ENCODE measurements around the gene KCNG3. TPM values are rescaled to one million over a fixed set of nuclear protein-coding genes. Genes with fewer than 3 reads are reported as not detected.

The KCNG3 gene
- total RNA-seq, 1 donor from 2014 or later = 0.16 TPM

GRCh38 chr2:42486145-42486906, 7.5 kb downstream of the KCNG3 start:
- no peak for DNase-seq

- DNase-seq = no peak
Measured at GRCh38 chr2:42480402-42480801, 13.4 kb downstream of the KCNG3 start.

GRCh38 chr2:42474765-42475454, 18.9 kb downstream of the KCNG3 start:
- no peak for DNase-seq

- no peak for DNase-seq
Measured at GRCh38 chr2:42470706-42471105, 23.1 kb downstream of the KCNG3 start.

GRCh38 chr2:42464631-42465030, 29.2 kb downstream of the KCNG3 start:
- DNase-seq = no peak

GRCh38 chr2:42463570-42463969, 30.2 kb downstream of the KCNG3 start:
- DNase-seq = no peak

GRCh38 chr2:42459296-42459695, 34.5 kb downstream of the KCNG3 start:
- no peak for DNase-seq

- DNase-seq = no peak
Measured at GRCh38 chr2:42458396-42458795, 35.4 kb downstream of the KCNG3 start.

- DNase-seq = no peak
Measured at GRCh38 chr2:42457011-42457410, 36.8 kb downstream of the KCNG3 start.

GRCh38 chr2:42456126-42456839, 37.5 kb downstream of the KCNG3 start:
- DNase-seq = no peak

GRCh38 chr2:42452545-42452944, 41.2 kb downstream of the KCNG3 start:
- DNase-seq = no peak

- DNase-seq = no peak
Measured at GRCh38 chr2:42450136-42450535, 43.6 kb downstream of the KCNG3 start.

- no peak for DNase-seq
Measured at GRCh38 chr2:42449163-42450087, 44.4 kb downstream of the KCNG3 start.

GRCh38 chr2:42448163-42448562, 45.6 kb downstream of the KCNG3 start:
- no peak for DNase-seq

- DNase-seq = no peak
Measured at GRCh38 chr2:42446503-42447271, 47.1 kb downstream of the KCNG3 start.

- DNase-seq = no peak
Measured at GRCh38 chr2:42443718-42444399, 49.9 kb downstream of the KCNG3 start.

- DNase-seq = no peak
Measured at GRCh38 chr2:42442774-42443173, 51.0 kb downstream of the KCNG3 start.

GRCh38 chr2:42438685-42439084, 55.1 kb downstream of the KCNG3 start:
- no peak for DNase-seq

GRCh38 chr2:42436370-42436769, 57.4 kb downstream of the KCNG3 start:
- DNase-seq = no peak

- no peak for DNase-seq
Measured at GRCh38 chr2:42435628-42436027, 58.2 kb downstream of the KCNG3 start.

- DNase-seq = no peak
Measured at GRCh38 chr2:42430188-42430587, 63.6 kb downstream of the KCNG3 start.
